ENCODE results near the gene STK38L.
A peak's percentile ranks its signal among the peaks of the same experiment; 100 is the strongest.
"Not testable (repeated sequence)": the region's sequence is repeated elsewhere in the genome, so short reads cannot be mapped to it uniquely, and the experiment has no call there.

Gene STK38L

DNA sequence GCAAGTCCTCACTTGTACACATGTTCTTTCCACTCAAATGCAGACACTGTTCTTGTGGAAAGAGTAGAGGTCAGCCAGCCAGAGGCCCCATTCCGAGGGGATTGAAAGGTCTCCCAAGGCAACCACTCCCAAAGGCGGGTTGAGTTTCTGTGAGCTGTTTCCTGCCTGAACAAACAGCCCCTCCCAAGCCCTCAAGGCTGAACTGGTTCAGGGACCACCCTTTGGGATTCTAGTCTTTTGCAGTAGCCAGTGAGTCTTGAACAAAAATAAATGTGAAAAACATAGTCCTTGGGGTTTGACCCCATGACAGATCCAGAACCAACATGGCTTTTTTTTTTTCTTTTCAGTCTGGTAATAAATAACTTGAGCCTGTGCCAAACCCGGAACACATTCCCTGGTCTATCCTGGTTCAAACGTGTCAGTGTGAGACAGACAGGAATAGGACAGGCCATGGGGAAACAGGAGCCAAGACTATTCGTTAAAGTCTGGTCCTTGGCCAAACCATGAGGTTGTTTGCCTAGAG lies 17.6 kb upstream of the STK38L start:
- DNase-seq (ENCODE audit: low spot score): peak; percentile 50

DNA sequence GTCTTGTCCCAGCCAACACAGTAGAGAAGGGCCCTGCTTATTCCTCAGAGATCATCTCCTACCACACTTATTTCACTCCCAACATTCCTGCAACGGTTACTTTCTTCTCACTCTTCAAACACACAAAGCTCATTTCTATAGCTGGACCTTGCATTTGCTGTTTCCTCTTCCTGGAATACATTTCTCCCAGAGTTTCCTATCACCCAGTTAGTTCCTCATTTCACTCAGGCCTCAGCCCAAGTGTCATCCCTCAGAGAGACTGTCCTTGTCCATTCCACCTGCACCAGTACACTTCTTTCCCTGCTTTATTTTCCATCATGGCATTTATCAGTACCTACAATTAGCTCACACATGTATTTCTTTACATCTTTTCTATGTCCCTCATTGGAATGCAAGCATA lies 14.7 kb upstream of the STK38L start:
- no peak for DNase-seq (ENCODE audit: low spot score)

GRCh38 chr12:27231374-27231773 lies 12.7 kb upstream of the STK38L start:
- DNase-seq (ENCODE audit: low spot score): not testable (repeated sequence)

DNA sequence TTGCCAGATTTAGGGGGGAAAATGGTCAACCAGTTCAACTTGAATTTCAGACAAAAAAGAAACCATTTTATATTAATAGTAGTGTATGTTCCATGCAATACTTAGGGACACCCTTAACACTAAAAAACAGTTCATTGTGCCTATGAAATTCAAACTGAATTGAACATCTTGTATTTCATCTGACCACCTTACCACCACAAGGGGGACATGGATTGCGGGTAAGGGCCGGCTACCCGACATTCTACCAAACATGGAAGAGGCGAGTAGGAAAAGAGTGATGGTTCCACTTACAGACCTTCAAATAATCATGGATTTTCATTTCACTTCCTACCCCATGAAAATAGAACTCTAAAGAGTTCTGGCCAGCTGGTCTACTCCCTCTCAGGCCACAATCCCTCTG lies 10.3 kb upstream of the STK38L start:
- DNase-seq (ENCODE audit: low spot score): no peak

- DNase-seq (ENCODE audit: low spot score): no peak
Observed at GRCh38 chr12:27236498-27236897, 7.6 kb upstream of the STK38L start.

- no peak for DNase-seq (ENCODE audit: low spot score)
Observed at GRCh38 chr12:27237790-27238771, 6.0 kb upstream of the STK38L start.

DNA sequence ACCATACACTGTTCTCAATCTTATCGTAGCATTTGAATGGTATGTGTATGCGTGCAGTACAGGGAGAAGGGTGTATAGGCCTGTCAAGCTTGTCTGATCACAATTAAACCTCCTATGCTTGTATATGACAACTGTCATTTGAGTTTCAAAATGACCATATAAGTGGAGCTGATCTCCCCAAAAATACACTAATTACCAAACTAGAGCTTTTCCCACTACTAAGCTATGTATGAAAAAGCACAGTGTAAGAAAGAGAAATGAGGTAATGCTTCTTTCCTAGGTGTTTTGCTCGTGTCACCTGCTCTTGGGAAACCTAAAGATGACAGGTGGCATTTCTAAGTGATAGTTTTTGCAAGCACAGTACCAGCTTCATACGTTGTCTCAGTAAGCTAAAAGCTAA lies 1.1 kb upstream of the STK38L start:
- DNase-seq (ENCODE audit: low spot score): no peak

- DNase-seq (ENCODE audit: low spot score): no peak
Observed at GRCh38 chr12:27244689-27245488, 803 bp downstream of the STK38L start.

- DNase-seq (ENCODE audit: low spot score): no peak
Observed at GRCh38 chr12:27246141-27246540, 2.1 kb downstream of the STK38L start.

- DNase-seq (ENCODE audit: low spot score): no peak
Observed at GRCh38 chr12:27246774-27247173, 2.7 kb downstream of the STK38L start.

- no peak for DNase-seq (ENCODE audit: low spot score)
Observed at GRCh38 chr12:27252934-27253333, 8.8 kb downstream of the STK38L start.

GRCh38 chr12:27253347-27253746 lies 9.3 kb downstream of the STK38L start:
- no peak for DNase-seq (ENCODE audit: low spot score)

DNA sequence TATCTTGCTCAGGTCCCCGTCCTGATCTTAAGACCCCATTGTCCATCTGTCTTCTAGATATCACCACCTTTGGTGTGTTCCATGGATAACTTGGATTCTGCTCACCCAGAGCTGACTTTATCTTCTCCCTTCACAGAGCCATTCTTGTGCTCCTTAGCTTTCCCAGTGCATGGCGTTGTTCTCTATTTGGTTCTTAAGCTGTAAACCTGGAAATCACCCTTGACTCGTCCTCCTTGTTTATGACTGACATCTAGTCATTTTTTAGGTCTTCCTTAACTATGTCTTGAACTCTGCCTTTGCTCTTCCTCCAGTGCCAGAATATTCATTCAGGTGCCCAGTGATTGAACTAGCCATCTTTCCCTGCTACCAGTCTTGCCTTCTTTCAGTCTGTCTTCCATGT lies 11.7 kb downstream of the STK38L start:
- DNase-seq (ENCODE audit: low spot score): no peak

DNA sequence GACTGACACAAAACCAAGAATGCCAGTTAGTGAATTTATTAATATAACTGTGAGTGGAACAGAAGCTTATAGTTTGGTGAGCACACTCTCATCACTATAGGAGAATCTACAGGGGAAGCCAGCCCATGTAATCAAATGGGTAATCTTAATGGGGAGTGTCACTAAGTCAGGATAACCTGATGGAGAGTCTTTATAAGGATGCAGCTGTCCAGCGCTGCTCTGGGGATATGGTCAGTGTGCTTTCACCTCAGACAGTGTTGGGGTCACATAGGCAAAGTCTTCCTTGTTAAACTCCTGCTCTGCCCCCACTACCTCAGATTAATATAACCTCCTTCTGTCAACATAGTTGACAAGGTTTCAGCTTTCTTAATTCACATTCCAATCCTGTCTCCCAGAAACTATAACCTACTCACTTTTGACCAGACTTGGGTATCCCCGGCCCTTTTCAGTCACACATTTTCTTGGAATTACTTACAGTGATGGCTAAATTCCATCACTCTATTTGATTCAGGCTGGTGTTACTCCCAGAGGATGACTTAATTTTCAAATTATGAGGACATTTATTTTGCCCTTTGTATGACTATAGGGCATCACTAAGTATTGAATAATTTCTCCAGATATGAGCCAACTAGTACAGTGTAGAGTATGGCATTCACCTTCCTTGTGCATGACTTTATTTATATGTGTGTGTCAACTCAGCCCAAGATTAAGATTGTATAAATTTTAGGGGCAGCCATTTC lies 13.2 kb downstream of the STK38L start:
- no peak for DNase-seq (ENCODE audit: low spot score)

DNA sequence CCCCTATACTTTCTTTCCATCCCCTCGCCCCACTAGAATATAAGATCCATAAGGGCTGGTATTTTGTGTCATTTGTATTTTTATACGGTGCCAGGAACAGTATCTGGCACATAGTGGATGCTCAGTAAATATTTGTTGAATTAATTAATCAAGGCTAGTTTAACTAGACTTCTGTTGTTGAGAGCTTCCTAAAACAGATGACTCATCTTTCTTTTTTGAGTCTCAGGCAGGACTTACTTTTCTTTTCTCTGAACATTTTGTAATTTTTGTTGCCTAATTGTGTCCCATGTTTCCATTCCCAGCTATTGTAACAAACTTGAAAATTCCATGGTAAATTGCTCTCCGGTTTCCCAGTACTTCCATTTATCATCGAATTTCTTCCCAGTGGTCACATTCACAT lies 16.7 kb downstream of the STK38L start:
- DNase-seq (ENCODE audit: low spot score): no peak

- no peak for DNase-seq (ENCODE audit: low spot score)
Observed at GRCh38 chr12:27261866-27262265, 17.8 kb downstream of the STK38L start.

GRCh38 chr12:27270148-27270547 lies 26.1 kb downstream of the STK38L start:
- no peak for DNase-seq (ENCODE audit: low spot score)

- DNase-seq (ENCODE audit: low spot score): no peak
Observed at GRCh38 chr12:27271206-27271605, 27.1 kb downstream of the STK38L start.

DNA sequence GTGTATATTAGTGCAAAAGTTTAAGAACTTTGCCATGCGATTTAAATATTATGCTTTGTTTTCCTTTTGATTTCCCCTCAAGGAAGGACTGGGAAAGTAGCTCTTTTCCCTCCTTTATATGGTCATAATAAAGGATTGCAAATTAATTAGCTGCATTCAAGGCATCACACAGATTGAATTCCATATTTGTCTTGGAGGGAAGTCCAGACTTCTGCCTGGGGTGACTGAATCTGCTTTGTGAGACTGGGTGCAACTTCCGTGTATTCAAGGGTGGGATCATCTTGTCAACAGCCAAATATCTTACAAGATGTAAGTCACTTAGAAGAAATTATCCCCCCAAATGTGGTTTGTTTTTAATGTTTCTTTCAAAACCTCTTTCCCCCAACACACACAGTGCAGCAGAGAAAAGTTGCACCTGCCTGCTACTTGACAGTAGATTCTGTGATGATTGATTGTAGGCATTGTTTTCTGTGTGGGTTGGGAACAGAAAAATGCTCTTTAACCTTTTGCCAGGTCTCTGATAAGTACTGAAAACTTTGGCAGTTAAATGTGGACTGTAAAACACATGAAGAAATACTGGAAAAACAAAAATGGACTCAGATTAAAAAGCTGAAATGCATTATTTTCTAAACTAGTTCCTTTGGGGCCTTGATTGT lies 28.4 kb downstream of the STK38L start:
- no peak for DNase-seq (ENCODE audit: low spot score)

GRCh38 chr12:27273114-27273513 lies 29.0 kb downstream of the STK38L start:
- DNase-seq (ENCODE audit: low spot score): no peak

DNA sequence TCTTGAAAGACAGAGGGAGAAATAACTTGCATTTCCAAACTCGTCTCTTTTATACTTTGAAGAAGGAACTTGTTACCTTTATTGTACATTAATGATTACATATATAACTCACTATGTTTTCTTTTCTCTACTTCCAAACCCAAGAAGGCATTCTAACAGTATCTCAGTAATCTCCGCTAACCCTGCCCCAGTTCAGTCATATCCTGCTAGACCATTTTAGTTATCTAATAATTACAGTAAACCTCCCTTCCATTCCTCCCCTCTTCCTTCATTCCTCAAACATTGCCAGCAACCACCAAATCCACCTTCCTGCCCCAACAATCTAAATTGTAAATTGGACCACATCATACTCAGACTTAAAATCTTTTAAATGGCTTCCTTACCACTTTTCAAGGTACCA lies 30.6 kb downstream of the STK38L start:
- no peak for DNase-seq (ENCODE audit: low spot score)

DNA sequence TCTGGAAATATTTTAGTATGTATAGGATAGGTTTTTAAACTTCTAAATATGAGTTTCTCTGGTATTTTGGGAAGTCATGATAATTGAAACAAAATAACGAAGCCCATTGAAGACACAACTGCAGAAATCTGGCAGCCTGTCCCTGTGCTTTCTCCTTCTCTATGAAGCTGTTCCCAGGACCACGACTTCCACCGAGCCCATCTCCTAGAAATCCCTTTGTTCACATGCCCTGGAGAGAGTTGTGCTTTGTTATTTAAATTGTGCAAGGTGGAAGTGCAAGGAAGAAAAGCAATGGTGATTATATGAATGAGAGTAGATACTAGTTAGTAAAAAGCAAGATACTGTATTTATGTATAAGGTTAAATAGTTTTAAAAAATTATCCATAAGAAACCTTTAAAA lies 32.2 kb downstream of the STK38L start:
- no peak for DNase-seq (ENCODE audit: low spot score)
